ENCODE results near the gene TRPM5. TPM values are rescaled to one million over a fixed set of nuclear protein-coding genes. Genes with fewer than 3 reads are reported as not detected.

TRPM5 gene
- total RNA-seq, 4 donors from 2014 or later = not detected

DNA sequence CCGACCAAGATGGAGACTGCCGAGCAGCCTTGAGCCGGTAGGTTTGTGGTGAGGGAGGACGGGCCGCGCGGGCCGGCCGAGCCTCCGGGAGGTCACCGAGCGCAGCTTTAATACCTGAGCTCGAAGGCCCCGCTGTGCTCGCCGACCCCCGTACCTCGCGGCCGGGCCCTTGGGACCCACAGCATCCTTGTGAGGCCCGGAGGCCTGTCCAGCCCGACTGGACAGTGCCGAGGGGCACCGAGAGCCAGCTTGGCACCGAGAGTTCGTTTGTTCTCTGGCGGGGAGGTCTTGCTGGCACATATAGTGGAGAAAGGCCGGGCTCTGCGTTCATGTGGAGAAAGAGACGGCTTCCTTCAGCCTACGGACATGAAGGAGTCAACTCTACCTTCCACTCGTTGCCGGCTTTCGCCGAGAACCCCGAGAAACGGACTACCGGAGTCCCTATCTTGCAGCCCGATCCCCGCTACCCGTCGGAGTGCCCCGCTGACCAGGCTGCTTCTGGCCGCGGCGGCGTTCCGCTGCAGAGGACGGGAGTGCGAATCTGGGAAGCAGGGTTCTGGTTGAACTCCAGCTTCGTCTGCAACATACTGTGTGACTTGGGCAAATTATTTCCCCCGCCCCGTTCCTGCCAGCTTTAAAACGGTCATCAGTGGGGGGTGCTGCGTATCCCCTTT, 43.4 kb downstream of the TRPM5 start:
- H3K9me3 ChIP-seq = no peaks in the 10 kb centered on the region
- peaks cover 0 to 36% of the 10 kb centered on the region in 2 donors for H3K36me3 ChIP-seq
- in situ Hi-C loops (cut with MboI; ENCODE audit: low sequenced_read_pairs in 4 of 4) = loop anchor here in 2 of 4 donors (25.0 kb wide), 1 partner anchor 214 kb away; no protein-coding TSS in a partner anchor
- intact Hi-C loops (cut with DNase I; ENCODE audit: low total_unique reads) = loop anchor here (1.0 to 5.0 kb wide), 3 partner anchors 23 to 1889 kb away; no protein-coding TSS in a partner anchor
- peak overlapping the region; percentile 79 to 100 (median 90) for H3K4me3 ChIP-seq
- ATAC-seq (peak; percentile 7 to 11), DNase-seq (no peak)
- H3K4me1 ChIP-seq = peaks cover 22 to 26% of the 10 kb centered on the region in 2 donors
- no peak for TF ChIP-seq POLR2A (IDR thresholded peaks at IDR 0.05)
- TF ChIP-seq, protein P1, sequence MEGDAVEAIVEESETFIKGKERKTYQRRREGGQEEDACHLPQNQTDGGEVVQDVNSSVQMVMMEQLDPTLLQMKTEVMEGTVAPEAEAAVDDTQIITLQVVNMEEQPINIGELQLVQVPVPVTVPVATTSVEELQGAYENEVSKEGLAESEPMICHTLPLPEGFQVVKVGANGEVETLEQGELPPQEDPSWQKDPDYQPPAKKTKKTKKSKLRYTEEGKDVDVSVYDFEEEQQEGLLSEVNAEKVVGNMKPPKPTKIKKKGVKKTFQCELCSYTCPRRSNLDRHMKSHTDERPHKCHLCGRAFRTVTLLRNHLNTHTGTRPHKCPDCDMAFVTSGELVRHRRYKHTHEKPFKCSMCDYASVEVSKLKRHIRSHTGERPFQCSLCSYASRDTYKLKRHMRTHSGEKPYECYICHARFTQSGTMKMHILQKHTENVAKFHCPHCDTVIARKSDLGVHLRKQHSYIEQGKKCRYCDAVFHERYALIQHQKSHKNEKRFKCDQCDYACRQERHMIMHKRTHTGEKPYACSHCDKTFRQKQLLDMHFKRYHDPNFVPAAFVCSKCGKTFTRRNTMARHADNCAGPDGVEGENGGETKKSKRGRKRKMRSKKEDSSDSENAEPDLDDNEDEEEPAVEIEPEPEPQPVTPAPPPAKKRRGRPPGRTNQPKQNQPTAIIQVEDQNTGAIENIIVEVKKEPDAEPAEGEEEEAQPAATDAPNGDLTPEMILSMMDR (IDR thresholded peaks at IDR 0.05 in 4 of 5, conservative IDR thresholded peaks at IDR 0.05 in 1 of 5) = no peak
- peak overlapping the region; percentile 90 to 97 (median 94) for H3K27ac ChIP-seq
- H3K27me3 ChIP-seq = no peaks in the 10 kb centered on the region

DNA sequence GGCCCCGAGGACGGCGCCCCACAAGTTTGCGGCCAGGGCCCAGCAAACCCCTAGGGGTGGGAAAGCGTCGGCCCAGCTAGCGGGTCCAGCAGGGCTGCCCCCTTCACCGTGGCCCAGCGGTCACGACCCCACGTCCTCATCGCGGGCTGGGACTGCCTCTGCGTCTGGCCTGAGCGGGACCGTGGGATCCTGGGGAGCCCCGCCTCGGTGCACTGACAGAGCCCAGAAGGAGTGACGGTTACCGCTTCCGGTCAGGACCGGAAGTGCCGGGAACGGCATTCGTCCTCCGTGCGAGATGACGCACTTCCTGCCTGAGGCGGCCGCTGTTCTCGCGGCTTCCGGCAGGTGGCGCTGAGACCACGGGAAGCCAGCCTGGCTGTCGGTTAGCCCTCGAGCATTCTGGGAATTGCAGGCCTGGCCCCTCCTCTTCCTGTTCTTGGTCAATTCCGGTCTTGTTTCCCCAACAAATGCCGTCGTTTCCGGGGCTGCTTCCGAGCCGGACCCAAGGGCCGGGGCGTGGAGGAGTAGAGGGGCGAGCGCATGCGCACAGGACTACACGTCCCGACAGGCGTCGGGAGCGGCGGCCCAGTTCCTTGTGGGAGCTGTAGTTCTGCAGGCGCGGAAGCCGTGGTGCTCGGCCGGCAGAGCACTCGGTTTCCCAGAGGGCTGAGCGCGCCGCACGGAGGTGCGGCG, 44.1 kb downstream of the TRPM5 start, which contains the start of gene TSSC4:
Gene TSSC4, plus strand, starts transcription at position 682 of the 693 bp plus-strand sequence. CDS start 1,884 bp downstream, outside the sequence.
- DNase-seq = peak; percentile 100
- Histone ChIP-seq H3K36me3 (peaks cover 0 to 42% of the 10 kb centered on the region in 2 donors), H3K9me3 (no peaks in the 10 kb centered on the region), H3K4me3 (peak within 1 kb of the TSS; percentile 84 to 100 (median 97)), H3K27ac (peak within 1 kb of the TSS; percentile 97 to 100 (median 98)), H3K4me1 (peaks cover 22 to 26% of the 10 kb centered on the region in 2 donors), H3K27me3 (no peaks in the 10 kb centered on the region)
- in situ Hi-C loops (cut with MboI; ENCODE audit: low sequenced_read_pairs in 4 of 4) (loop anchor here in 2 of 4 donors (25.0 kb wide), 1 partner anchor 213 kb away; no protein-coding TSS in a partner anchor), intact Hi-C loops (cut with DNase I; ENCODE audit: low total_unique reads) (loop anchor here (1.0 to 5.0 kb wide), 3 partner anchors 22 to 1888 kb away; no protein-coding TSS in a partner anchor)
- ATAC-seq = peak; percentile 96 to 97
- TF ChIP-seq, protein P1 (IDR thresholded peaks at IDR 0.05 in 4 of 5, conservative IDR thresholded peaks at IDR 0.05 in 1 of 5) = peak; percentile 95 to 99 (median 98)
- TF ChIP-seq POLR2A (IDR thresholded peaks at IDR 0.05) = peak; percentile 91 to 97

DNA sequence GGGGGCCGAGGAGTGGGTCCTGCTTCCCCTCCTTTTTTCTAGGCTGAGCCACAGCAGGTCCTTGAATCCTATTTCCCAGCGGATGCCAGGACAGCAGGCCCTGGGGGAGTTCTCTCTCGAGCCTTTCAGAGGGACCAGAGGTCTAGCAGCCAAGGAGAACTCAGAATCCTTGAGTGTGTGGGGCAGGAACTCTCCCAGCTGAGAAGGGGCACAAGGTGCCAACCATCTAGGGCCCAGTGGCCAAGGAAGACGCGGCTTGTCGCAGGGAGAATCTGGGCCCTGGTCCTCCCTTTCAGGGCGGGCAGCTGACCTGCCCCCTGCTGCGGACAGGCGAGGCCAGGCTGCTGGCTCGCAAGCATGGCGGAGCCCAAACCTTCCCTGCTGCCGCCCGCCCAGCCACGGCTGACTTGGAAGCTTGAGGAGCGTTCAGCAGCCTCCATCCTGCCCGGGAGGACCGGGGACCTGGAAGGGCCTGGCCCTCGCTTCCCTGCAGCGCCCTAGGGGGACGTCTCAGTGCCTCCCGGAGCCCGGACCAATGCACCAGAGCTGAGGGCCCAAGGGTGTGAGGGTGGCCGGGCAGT, 44.7 kb downstream of the TRPM5 start:
- ATAC-seq (peak; percentile 13 to 21), DNase-seq (no peak)
- peak overlapping the region; percentile 97 to 100 (median 98) for H3K27ac ChIP-seq
- peak overlapping the region; percentile 82 to 98 (median 85) for H3K4me3 ChIP-seq
- intact Hi-C loops (cut with DNase I; ENCODE audit: low total_unique reads) (loop anchor here (1.0 to 5.0 kb wide), 4 partner anchors 9 to 1887 kb away; no protein-coding TSS in a partner anchor), in situ Hi-C loops (cut with MboI; ENCODE audit: low sequenced_read_pairs in 4 of 4) (loop anchor here in 2 of 4 donors (25.0 kb wide), 1 partner anchor 212 kb away; no protein-coding TSS in a partner anchor)
- H3K9me3 ChIP-seq = no peaks in the 10 kb centered on the region
- peaks cover 0 to 42% of the 10 kb centered on the region in 2 donors for H3K36me3 ChIP-seq
- peaks cover 22 to 26% of the 10 kb centered on the region in 2 donors for H3K4me1 ChIP-seq
- no peak for TF ChIP-seq POLR2A (IDR thresholded peaks at IDR 0.05)
- TF ChIP-seq, protein P1 (IDR thresholded peaks at IDR 0.05 in 4 of 5, conservative IDR thresholded peaks at IDR 0.05 in 1 of 5) = no peak
- no peaks in the 10 kb centered on the region for H3K27me3 ChIP-seq

DNA sequence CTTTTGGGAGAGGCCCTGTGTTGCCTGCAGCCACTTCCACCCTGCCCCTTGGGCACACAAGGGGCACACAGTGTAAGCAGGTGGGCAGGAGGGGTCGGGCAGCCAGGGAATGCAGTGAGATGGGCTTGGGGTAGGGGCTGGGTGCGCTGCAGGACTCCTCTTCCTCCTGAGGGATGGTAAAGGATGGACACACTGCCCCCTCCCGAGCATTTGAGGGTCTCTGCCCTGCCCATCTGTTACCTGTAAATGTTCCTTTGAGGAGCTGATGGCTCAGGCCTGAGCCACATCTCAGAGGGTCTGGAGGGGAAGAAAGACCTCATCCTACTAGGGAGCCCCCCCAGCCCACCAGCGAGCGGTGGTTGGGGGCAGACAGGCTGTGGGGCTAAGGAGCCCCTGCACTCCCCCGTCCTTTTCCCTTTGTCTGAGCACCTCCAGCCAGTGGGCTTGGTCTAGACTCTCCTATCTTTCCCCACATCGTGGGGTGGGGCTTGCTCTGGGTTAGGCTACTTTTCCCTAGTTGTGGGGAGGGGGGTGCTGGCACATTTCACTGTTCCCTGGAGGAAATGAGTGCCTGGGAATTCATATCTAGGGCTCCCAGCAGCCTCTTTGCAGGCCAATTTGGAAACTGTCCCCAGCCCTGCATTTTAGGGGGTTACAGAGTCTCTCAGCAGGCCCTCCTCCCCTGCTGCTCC, 45.5 kb downstream of the TRPM5 start:
- peak overlapping the region in 3 of 4 donors; percentile 82 to 86 (median 84) for H3K4me3 ChIP-seq
- no peaks in the 10 kb centered on the region for H3K9me3 ChIP-seq
- no peak for TF ChIP-seq POLR2A (IDR thresholded peaks at IDR 0.05)
- TF ChIP-seq, protein P1 (IDR thresholded peaks at IDR 0.05 in 4 of 5, conservative IDR thresholded peaks at IDR 0.05 in 1 of 5) = no peak
- no peaks in the 10 kb centered on the region for H3K27me3 ChIP-seq
- H3K27ac ChIP-seq = peak overlapping the region; percentile 97 to 100 (median 98)
- intact Hi-C loops (cut with DNase I; ENCODE audit: low total_unique reads) = loop anchor here (1.0 kb wide), 1 partner anchor 9 kb away; no protein-coding TSS in a partner anchor
- ATAC-seq = no peak
- peaks cover 22 to 26% of the 10 kb centered on the region in 2 donors for H3K4me1 ChIP-seq
- H3K36me3 ChIP-seq = peaks cover 0 to 42% of the 10 kb centered on the region in 2 donors
- in situ Hi-C loops (cut with MboI; ENCODE audit: low sequenced_read_pairs in 4 of 4) = no loop called here
- no peak for DNase-seq

Data from gastrocnemius medialis (tissue), 4 donors.